Retinal pigment epithelial cell (primary cell): ENCODE data around the gene IFIT1.
A peak's percentile ranks its signal among the peaks of the same experiment; 100 is the strongest.

Experiments used
- DNase-seq: peaks from one replicate; pipeline ENCODE4 v3.0.0-alpha.2; 2010; ENCODE audit warnings: low read depth
- H3K4me3 ChIP-seq: 2 replicates; pipeline ENCODE4 v1.5.1; 2011; ENCODE audit warnings: mild to moderate bottlenecking, low read length, control low read depth, moderate library complexity
- TF ChIP-seq, protein P1 (sequence below): conservative IDR thresholded peaks from 2 replicates; pipeline ENCODE4 v1.5.1; 2011; ENCODE audit warnings: low read depth, low read length, control low read depth, inconsistent platforms

The IFIT1 gene

DNA sequence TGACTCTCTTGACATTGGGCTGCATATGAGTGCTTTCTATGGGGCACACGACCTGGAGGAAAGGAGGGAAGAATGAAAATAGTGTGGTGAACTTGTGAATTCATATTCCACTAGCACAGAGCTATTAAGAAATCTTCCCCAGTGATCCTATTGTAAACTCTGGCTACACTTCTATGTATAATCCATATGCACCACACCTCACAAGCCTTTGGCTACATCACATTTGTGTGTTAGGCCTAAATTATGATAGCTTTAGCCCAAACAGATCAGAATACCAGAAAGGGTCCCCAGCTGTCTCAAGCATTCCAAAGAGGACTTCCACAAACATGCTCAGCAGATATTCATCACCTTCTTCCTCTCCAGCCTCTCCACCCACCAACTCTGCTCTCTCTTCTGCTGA is 24.3 kb upstream of the IFIT1 start:
- no peak overlapping the region for H3K4me3 ChIP-seq
- DNase-seq, result no peak
- TF ChIP-seq, protein P1, sequence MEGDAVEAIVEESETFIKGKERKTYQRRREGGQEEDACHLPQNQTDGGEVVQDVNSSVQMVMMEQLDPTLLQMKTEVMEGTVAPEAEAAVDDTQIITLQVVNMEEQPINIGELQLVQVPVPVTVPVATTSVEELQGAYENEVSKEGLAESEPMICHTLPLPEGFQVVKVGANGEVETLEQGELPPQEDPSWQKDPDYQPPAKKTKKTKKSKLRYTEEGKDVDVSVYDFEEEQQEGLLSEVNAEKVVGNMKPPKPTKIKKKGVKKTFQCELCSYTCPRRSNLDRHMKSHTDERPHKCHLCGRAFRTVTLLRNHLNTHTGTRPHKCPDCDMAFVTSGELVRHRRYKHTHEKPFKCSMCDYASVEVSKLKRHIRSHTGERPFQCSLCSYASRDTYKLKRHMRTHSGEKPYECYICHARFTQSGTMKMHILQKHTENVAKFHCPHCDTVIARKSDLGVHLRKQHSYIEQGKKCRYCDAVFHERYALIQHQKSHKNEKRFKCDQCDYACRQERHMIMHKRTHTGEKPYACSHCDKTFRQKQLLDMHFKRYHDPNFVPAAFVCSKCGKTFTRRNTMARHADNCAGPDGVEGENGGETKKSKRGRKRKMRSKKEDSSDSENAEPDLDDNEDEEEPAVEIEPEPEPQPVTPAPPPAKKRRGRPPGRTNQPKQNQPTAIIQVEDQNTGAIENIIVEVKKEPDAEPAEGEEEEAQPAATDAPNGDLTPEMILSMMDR, result no peak

DNA sequence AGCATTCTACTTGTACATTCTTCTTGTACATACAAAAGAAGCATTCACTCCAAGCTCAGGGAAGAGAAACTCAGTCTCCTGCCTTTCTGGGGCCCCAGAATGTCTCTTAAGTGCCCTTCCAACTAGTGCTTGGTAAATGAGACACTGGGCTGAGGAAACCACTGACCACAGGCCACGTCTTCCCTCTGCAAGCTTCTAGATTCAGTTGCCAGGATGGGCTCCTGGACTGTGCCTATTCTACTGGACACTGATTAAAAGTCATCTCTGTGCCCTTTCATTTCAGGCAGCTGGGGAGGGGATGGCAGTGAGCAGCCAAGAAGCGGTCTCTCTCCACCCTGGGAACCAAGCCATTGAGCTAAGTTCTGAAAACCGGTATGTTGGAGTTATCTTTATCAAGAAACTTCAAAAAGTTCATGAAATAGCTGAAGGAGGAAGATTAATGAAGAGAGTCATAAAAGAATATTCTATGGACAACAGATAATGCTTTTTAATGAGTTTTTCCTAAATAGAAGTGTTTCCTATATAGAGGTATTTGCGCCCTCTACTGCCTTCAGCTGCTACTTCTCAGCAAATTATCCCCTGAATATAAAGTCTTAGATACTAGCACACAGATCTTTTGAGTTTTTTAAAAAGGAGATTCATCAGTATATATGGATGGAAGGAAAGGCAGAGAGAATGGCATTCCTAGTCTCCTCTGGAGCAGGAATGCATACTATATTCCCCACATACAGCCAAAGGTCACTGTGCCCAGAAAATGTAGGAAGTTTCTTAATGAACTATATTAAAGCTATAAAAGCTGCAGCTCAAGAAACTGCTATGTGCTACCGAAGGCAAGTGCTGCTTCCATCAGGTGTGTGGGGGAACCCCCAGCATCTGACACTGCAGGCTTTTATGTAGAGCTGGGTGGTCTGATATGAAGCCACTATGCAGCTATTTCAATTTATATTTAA is 23.0 kb upstream of the IFIT1 start:
- no peak for DNase-seq
- no peak overlapping the region for H3K4me3 ChIP-seq
- TF ChIP-seq, protein P1, result peak; percentile 65

DNA sequence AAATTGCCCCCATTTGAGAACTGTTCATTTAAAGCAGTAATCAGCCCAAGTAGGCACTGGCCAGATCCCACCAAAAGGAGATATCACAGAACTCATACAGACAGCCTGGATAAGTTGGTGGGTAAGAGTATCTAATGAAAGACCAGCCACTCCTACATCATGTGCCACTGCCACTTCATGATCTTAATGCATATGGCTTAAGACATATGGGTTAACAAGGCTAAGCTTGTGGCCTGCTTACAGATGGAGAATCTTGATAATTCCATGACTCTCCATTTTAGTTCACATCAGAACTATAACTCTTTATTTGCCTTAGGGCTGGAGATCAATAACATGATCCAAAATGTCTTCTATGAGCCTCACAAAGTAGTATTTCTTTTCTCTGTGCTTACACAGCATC is 21.3 kb upstream of the IFIT1 start:
- no peak overlapping the region for H3K4me3 ChIP-seq
- TF ChIP-seq, protein P1, result no peak
- DNase-seq, result no peak

DNA sequence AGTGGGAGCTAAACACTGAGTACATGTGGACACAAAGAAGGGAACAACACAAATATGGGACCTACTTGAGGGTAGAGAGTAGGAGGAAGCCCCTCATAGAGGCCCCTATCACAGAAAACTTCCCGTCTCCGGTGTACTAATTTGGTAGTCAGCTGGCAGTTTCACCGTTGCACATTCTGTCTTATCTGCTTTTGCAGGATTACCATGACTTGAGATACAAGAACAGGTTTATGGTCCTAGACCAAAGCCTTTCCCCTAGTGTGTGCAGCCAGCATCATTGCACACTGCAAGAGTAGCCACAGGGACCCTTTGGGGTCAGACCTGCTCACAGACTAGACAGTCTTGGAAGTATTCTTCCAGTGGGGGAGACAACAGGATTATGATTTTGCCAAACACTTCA is 20.4 kb upstream of the IFIT1 start:
- DNase-seq, result no peak

DNA sequence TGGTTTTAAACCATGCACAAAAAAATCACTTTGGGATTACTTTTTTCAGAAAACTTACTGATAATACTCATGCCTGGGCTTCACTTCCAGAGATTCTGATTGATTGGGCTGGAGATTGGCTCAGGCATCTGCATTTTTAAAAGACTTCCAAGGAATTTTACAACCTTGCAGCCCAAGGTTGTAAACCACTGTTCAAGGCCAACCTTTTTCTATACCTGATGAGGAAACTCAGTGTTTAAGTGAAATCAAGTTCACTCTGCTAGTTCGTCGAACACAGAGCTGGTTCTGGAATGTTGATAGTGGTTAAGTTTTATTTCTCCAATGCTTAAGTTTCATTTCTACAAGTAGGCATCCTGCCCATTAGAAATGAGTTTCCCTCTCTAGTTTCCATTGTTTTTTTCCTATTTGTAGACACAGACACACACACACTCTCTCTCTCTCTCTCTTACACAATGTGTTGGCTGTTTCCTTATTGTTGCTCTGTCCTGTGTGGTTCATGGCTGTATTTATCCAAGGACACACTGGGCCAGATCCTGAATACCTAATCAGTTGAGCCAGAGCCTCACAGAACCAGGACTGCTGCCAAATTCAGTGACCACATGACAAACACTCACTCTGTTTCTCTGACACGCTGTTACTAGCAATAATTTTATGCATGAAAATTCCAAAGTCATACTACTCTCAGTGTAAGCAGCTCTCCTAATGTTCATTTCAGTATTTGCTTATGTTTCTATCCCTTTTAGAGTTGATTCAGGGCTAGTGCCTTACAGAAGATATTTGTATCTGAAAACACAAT is 18.3 kb upstream of the IFIT1 start:
- H3K4me3 ChIP-seq, result no peak overlapping the region
- TF ChIP-seq, protein P1, result no peak
- peak; percentile 87 for DNase-seq

More for the DNA sequence above, 20.4 kb upstream of the IFIT1 start:
- H3K4me3 ChIP-seq, result no peak overlapping the region
- TF ChIP-seq, protein P1, result no peak

DNA sequence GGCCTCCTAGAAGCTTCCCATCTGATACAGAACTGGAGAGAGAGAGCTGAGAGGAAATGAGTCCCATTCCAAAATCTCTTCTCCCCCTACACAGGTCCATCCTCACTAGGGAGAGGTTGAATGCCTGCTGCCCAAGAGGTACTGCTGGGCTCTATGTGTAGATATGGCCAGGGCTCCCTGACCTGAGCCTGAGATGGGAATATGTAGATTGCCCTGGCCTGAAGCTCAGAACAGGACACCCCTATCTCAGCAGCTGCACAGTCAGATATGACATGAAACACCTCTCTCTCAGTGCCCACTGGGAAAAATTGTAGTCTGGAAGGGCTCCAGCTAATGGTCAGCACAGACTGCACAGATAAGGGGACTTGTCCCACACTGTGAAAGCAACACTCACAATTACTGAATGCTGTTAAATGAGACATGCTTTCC is 17.7 kb upstream of the IFIT1 start:
- TF ChIP-seq, protein P1, result no peak
- no peak overlapping the region for H3K4me3 ChIP-seq
- no peak for DNase-seq
